Non-pigmented ciliary epithelial cell (primary cell): ENCODE data around the gene FAM187B.
"Not testable (repeated sequence)": the region's sequence is repeated elsewhere in the genome, so short reads cannot be mapped to it uniquely, and the experiment has no call there.

Experiments used
- DNase-seq: peaks from one replicate; pipeline ENCODE4 v3.0.0-alpha.2; 2010; ENCODE audit warnings: low read depth

Gene FAM187B

GRCh38 chr19:35262101-35262761, 33.7 kb upstream of the FAM187B start:
- DNase-seq: no peak

GRCh38 chr19:35261356-35262100, 33.0 kb upstream of the FAM187B start:
- DNase-seq: no peak

- DNase-seq: no peak
Observed at GRCh38 chr19:35260694-35261304, 32.3 kb upstream of the FAM187B start.

GRCh38 chr19:35257113-35257461, 28.5 kb upstream of the FAM187B start:
- DNase-seq: no peak

GRCh38 chr19:35256566-35256965, 28.0 kb upstream of the FAM187B start:
- DNase-seq: no peak

GRCh38 chr19:35254341-35255297, 26.1 kb upstream of the FAM187B start:
- no peak for DNase-seq

- no peak for DNase-seq
Observed at GRCh38 chr19:35253316-35254286, 25.1 kb upstream of the FAM187B start.

GRCh38 chr19:35251456-35251855, 22.9 kb upstream of the FAM187B start:
- DNase-seq: no peak

- no peak for DNase-seq
Observed at GRCh38 chr19:35249848-35250711, 21.5 kb upstream of the FAM187B start.

- DNase-seq: no peak
Observed at GRCh38 chr19:35249146-35249847, 20.8 kb upstream of the FAM187B start.

- DNase-seq: no peak
Observed at GRCh38 chr19:35248310-35249145, 20.0 kb upstream of the FAM187B start, which contains the start of gene LSR. Gene LSR, plus strand, starts transcription at chr19:35249002. Its CDS starts 21 bp downstream, at chr19:35249023.

- no peak for DNase-seq
Observed at GRCh38 chr19:35247526-35248309, 19.2 kb upstream of the FAM187B start.

- DNase-seq: no peak
Observed at GRCh38 chr19:35246466-35247092, 18.0 kb upstream of the FAM187B start.

GRCh38 chr19:35241417-35241816, 12.9 kb upstream of the FAM187B start:
- no peak for DNase-seq

GRCh38 chr19:35240327-35240726, 11.8 kb upstream of the FAM187B start:
- no peak for DNase-seq

- DNase-seq: not testable (repeated sequence)
Observed at GRCh38 chr19:35239597-35239996, 11.1 kb upstream of the FAM187B start.
